CD14-positive monocyte (primary cell): ENCODE measurements around the gene ADD2. TPM values are rescaled to one million over a fixed set of nuclear protein-coding genes. Genes with fewer than 3 reads are reported as not detected.

Experiments
- DNase-seq, 3 donors: peaks; one replicate each; pipeline ENCODE4 v3.0.0-alpha.2; 2011 to 2022
- H2AFZ ChIP-seq: 2 replicates; pipeline ENCODE4 v1.6.0; 2012; ENCODE audit warnings: mild to moderate bottlenecking, low read depth, low read length, inconsistent platforms; ENCODE audit not compliant: insufficient read depth, poor library complexity, severe bottlenecking
- H3K27ac ChIP-seq, 2 donors: 1 replicate in 1 of 2; 2 replicates in 1 of 2; pipeline ENCODE4 v1.5.1; 2012 to 2013; ENCODE audit warnings: low read length in 2 of 2, control low read depth in 1 of 2, inconsistent platforms in 1 of 2, low read depth in 1 of 2, mild to moderate bottlenecking in 1 of 2
- H3K27me3 ChIP-seq, 2 donors: one replicate each; pipeline versions ENCODE4 v1.6.0 to v1.6.1; 2011 to 2013; ENCODE audit warnings: low read length in 2 of 2; ENCODE audit not compliant: control insufficient read depth in 2 of 2, insufficient read depth in 2 of 2
- H3K36me3 ChIP-seq, 2 donors: replicated peaks in 1 of 2; 1 replicate in 1 of 2; 2 replicates in 1 of 2; pipeline versions ENCODE4 v1.5.1 to v1.6.1; 2012 to 2013; ENCODE audit warnings: low read length in 2 of 2, control low read depth in 1 of 2, inconsistent platforms in 1 of 2, mild to moderate bottlenecking in 1 of 2; ENCODE audit not compliant: insufficient read depth in 2 of 2, control insufficient read depth in 1 of 2
- H3K4me1 ChIP-seq, 2 donors: 1 replicate in 1 of 2; 2 replicates in 1 of 2; pipeline versions ENCODE4 v1.5.1 to v1.6.1; 2012 to 2013; ENCODE audit warnings: low read length in 2 of 2, control low read depth in 1 of 2, inconsistent platforms in 1 of 2, mild to moderate bottlenecking in 1 of 2, moderate library complexity in 1 of 2; ENCODE audit not compliant: insufficient read depth in 2 of 2, control insufficient read depth in 1 of 2
- H3K4me2 ChIP-seq: replicated peaks from 2 replicates; pipeline ENCODE3; 2012; ENCODE audit warnings: low read length, moderate library complexity, mild to moderate bottlenecking; ENCODE audit not compliant: poor library complexity, severe bottlenecking; ENCODE audit errors: extremely low read depth
- H3K4me3 ChIP-seq, 3 experiments: fragments of 200-600 bp in 1 of 3; sonication (generic) in 1 of 3; replicated peaks in 1 of 3; 1 replicate in 2 of 3; 2 replicates in 1 of 3; pipeline ENCODE4 v1.5.1; 2011 to 2013; ENCODE audit warnings: low read length in 3 of 3, mild to moderate bottlenecking in 3 of 3, control low read depth in 2 of 3, low read depth in 2 of 3, inconsistent platforms in 1 of 3, moderate library complexity in 1 of 3
- H3K79me2 ChIP-seq: 2 replicates; pipeline ENCODE4 v1.6.0; 2012; ENCODE audit warnings: mild to moderate bottlenecking, control low read depth, inconsistent platforms, low read length, moderate library complexity; ENCODE audit not compliant: insufficient read depth
- H3K9ac ChIP-seq: 2 replicates; pipeline ENCODE4 v1.6.0; 2017; ENCODE audit warnings: low read length, mild to moderate bottlenecking; ENCODE audit not compliant: insufficient read depth, poor library complexity, severe bottlenecking
- H3K9me3 ChIP-seq, 2 donors: replicated peaks in 1 of 2; 1 replicate in 1 of 2; 2 replicates in 1 of 2; pipeline versions ENCODE4 v1.5.1 to v1.6.1; 2012 to 2013; ENCODE audit warnings: low read length in 2 of 2, control low read depth in 1 of 2; ENCODE audit not compliant: control insufficient read depth in 1 of 2, insufficient read depth in 1 of 2
- H4K20me1 ChIP-seq: 2 replicates; pipeline ENCODE4 v1.6.0; 2012; ENCODE audit warnings: mild to moderate bottlenecking, low read length, control low read depth, moderate library complexity; ENCODE audit not compliant: insufficient read depth
- H3K27ac Mint-ChIP-seq, 7 donors: one replicate each; pipeline ENCODE4 v1.8.0; 2020; ENCODE audit warnings: mild to moderate bottlenecking in 7 of 7, mixed read lengths in 7 of 7, moderate library complexity in 6 of 7, inconsistent platforms in 2 of 7
- H3K27me3 Mint-ChIP-seq, 3 donors: one replicate each; pipeline ENCODE4 v1.8.0; 2021 to 2022; ENCODE audit warnings: low read depth in 3 of 3, mild to moderate bottlenecking in 3 of 3, mixed read lengths in 3 of 3, moderate library complexity in 3 of 3, inconsistent platforms in 1 of 3
- H3K36me3 Mint-ChIP-seq, 2 donors: one replicate each; pipeline ENCODE4 v1.8.0; 2020; ENCODE audit warnings: mixed read lengths in 2 of 2, inconsistent platforms in 1 of 2, mild to moderate bottlenecking in 1 of 2
- H3K4me1 Mint-ChIP-seq: one replicate; pipeline ENCODE4 v1.8.0; 2020; ENCODE audit warnings: mild to moderate bottlenecking, mixed read lengths
- H3K4me3 Mint-ChIP-seq, 2 donors: one replicate each; pipeline ENCODE4 v1.8.0; 2020; ENCODE audit warnings: mild to moderate bottlenecking in 2 of 2, mixed read lengths in 2 of 2, moderate library complexity in 1 of 2
- H3K9me3 Mint-ChIP-seq, 7 donors: one replicate each; pipeline ENCODE4 v1.8.0; 2020 to 2022; ENCODE audit warnings: mixed read lengths in 7 of 7, mild to moderate bottlenecking in 6 of 7, moderate library complexity in 6 of 7, inconsistent platforms in 2 of 7
- CTCF ChIP-seq: fragments of 200-600 bp; IDR thresholded peaks from one replicate; pipeline ENCODE4 v1.8.0; 2022; ENCODE audit warnings: antibody characterized with exemption, mild to moderate bottlenecking
- WGBS: methylation state at CpG from one replicate; pipeline ENCODE4 v1.1.5; 2013; ENCODE audit warnings: missing lambda C conversion rate; ENCODE audit not compliant: insufficient coverage; 5-methylcytosine and 5-hydroxymethylcytosine counted together
- intact Hi-C, 2 donors: fragments of 100-400 bp; cut with micrococcal nuclease; formaldehyde crosslinking; loops; one replicate each; pipeline versions ENCODE4 v1.15.0 to v1.15.1; 2023
- polyA plus RNA-seq, 3 donors: library from polyadenylated mRNA; depleted of rRNA in 1 of 3; unstranded in 2 of 3; stranded (reverse) in 1 of 3; fragments of 300-500 nt in 2 of 3; fragments of >200 nt in 1 of 3; fragmentation: Illumina TruSeq in 2 of 3; gene quantifications; 1 replicate in 2 of 3; 2 replicates in 1 of 3; pipeline ENCODE4 v1.2.3, GENCODE V29; 2012 to 2021

Gene ADD2
- polyA plus RNA-seq, 3 donors: 0.18 to 0.56 (median 0.26) TPM

GRCh38 chr2:70633508-70633907, 134.5 kb downstream of the ADD2 start:
- no peak for TF ChIP-seq CTCF
- Histone ChIP-seq H3K4me1 (no peaks in the 10 kb centered on the region), H3K27ac (no peak overlapping the region), H3K4me3 (no peak overlapping the region), H3K9ac (no peak overlapping the region), H3K36me3 (no peaks in the 10 kb centered on the region), H3K79me2 (no peaks in the 10 kb centered on the region), H2AFZ (no peak overlapping the region), H3K27me3 (no peaks in the 10 kb centered on the region), H4K20me1 (no peaks in the 10 kb centered on the region), H3K4me2 (no peak overlapping the region), H3K9me3 (peaks cover 0 to 5% of the 10 kb centered on the region in 2 donors)
- intact Hi-C loops: no loop called here
- Mint-ChIP-seq H3K27ac (no peak overlapping the region), H3K4me1 (peaks cover 5% of the 10 kb centered on the region), H3K9me3 (peaks cover 0 to 11% (median 6%) of the 10 kb centered on the region in 7 donors), H3K27me3 (peaks cover 0 to 4% (median 1%) of the 10 kb centered on the region in 3 donors), H3K4me3 (no peak overlapping the region), H3K36me3 (peaks cover 0 to 4% of the 10 kb centered on the region in 2 donors)
- DNase-seq: no peak
- 100% methylated on average over 1 of the region's 1 CpG for WGBS

- no CpG with 5 or more reads among the region's 1 CpG for WGBS
- H3K4me3 Mint-ChIP-seq: no peak overlapping the region
Measured at GRCh38 chr2:70632966-70633365, 135.0 kb downstream of the ADD2 start.

More at GRCh38 chr2:70632966-70633365, 135.0 kb downstream of the ADD2 start:
- peaks cover 0 to 5% of the 10 kb centered on the region in 2 donors for H3K9me3 ChIP-seq
- no peaks in the 10 kb centered on the region for H3K79me2 ChIP-seq
- TF ChIP-seq CTCF: no peak
- Mint-ChIP-seq H3K36me3 (peaks cover 0 to 4% of the 10 kb centered on the region in 2 donors), H3K27ac (no peak overlapping the region), H3K4me1 (peaks cover 5% of the 10 kb centered on the region), H3K27me3 (peaks cover 0 to 3% (median 1%) of the 10 kb centered on the region in 3 donors), H3K9me3 (peaks cover 0 to 11% (median 6%) of the 10 kb centered on the region in 7 donors)
- no peaks in the 10 kb centered on the region for H3K36me3 ChIP-seq
- H3K27me3 ChIP-seq: no peaks in the 10 kb centered on the region
- no peak for DNase-seq
- H3K4me2 ChIP-seq: no peak overlapping the region
- H3K4me3 ChIP-seq: no peak overlapping the region
- no peak overlapping the region for H3K9ac ChIP-seq
- intact Hi-C loops: no loop called here
- no peak overlapping the region for H3K27ac ChIP-seq
- H3K4me1 ChIP-seq: no peaks in the 10 kb centered on the region
- no peaks in the 10 kb centered on the region for H4K20me1 ChIP-seq
- no peak overlapping the region for H2AFZ ChIP-seq
